ENCODE data around the gene SHMT2. TPM values are rescaled to one million over a fixed set of nuclear protein-coding genes. Genes with fewer than 3 reads are reported as not detected.
A peak's percentile ranks its signal among the peaks of the same experiment; 100 is the strongest.

Gene SHMT2
- total and polyA plus RNA-seq, 12 donors: 14.3 to 49.8 (median 27.1) TPM

DNA sequence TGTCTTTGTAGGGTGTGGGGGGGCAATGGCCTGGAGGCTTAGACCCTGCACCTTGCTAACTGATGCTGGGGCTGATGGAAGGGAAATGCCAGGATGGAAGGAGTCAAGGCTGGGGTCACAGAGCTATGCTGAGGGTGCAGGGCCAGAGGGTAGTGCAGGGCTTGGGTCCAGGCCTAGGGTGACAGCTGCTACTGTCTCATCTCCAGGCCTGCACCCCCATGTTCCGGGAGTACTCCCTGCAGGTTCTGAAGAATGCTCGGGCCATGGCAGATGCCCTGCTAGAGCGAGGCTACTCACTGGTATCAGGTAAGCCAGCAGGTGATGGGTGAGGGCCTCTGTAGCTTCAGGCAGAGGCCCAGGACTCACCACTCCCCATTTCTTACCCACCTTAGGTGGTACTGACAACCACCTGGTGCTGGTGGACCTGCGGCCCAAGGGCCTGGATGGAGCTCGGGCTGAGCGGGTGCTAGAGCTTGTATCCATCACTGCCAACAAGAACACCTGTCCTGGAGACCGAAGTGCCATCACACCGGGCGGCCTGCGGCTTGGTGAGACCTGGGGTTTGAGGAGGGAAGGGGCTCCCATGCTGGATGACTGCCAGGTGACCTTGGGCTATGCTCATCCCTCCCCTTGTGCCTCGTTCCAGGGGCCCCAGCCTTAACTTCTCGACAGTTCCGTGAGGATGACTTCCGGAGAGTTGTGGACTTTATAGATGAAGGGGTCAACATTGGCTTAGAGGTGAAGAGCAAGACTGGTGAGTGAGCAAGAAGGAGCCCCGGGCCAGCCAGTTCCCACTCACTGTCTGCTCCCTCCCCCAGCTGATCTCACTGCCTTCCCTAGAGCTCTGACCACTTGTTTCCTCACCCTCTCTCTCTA, 4.1 kb downstream of the SHMT2 start:
- intact Hi-C loops (cut with DNase I): no loop called here
- Histone ChIP-seq H3K27me3 (peaks cover 0 to 38% (median 28%) of the 10 kb centered on the region in 7 donors), H3K27ac (peak overlapping the region in 7 of 10 donors; percentile 50 to 87 (median 80)), H3K4me1 (peaks cover 11 to 81% (median 48%) of the 10 kb centered on the region in 9 donors), H3K4me3 (no peak overlapping the region), H3K36me3 (peaks cover 0 to 39% (median 24%) of the 10 kb centered on the region in 9 donors), H3K9me3 (no peaks in the 10 kb centered on the region)
- WGBS, 2 donors: 85% methylated on average over 15 of the region's 15 CpGs
- ATAC-seq (peak in 1 of 8 donors; percentile 19), DNase-seq (no peak)
- TF ChIP-seq, protein P1, sequence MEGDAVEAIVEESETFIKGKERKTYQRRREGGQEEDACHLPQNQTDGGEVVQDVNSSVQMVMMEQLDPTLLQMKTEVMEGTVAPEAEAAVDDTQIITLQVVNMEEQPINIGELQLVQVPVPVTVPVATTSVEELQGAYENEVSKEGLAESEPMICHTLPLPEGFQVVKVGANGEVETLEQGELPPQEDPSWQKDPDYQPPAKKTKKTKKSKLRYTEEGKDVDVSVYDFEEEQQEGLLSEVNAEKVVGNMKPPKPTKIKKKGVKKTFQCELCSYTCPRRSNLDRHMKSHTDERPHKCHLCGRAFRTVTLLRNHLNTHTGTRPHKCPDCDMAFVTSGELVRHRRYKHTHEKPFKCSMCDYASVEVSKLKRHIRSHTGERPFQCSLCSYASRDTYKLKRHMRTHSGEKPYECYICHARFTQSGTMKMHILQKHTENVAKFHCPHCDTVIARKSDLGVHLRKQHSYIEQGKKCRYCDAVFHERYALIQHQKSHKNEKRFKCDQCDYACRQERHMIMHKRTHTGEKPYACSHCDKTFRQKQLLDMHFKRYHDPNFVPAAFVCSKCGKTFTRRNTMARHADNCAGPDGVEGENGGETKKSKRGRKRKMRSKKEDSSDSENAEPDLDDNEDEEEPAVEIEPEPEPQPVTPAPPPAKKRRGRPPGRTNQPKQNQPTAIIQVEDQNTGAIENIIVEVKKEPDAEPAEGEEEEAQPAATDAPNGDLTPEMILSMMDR (IDR thresholded peaks at IDR 0.05): no peak

DNA sequence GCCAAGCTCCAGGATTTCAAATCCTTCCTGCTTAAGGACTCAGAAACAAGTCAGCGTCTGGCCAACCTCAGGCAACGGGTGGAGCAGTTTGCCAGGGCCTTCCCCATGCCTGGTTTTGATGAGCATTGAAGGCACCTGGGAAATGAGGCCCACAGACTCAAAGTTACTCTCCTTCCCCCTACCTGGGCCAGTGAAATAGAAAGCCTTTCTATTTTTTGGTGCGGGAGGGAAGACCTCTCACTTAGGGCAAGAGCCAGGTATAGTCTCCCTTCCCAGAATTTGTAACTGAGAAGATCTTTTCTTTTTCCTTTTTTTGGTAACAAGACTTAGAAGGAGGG, 4.7 kb downstream of the SHMT2 start:
- Histone ChIP-seq H3K4me1 (peaks cover 15 to 81% (median 47%) of the 10 kb centered on the region in 9 donors), H3K9me3 (no peaks in the 10 kb centered on the region), H3K27me3 (peaks cover 0 to 43% (median 29%) of the 10 kb centered on the region in 7 donors), H3K27ac (peak overlapping the region in 9 of 10 donors; percentile 50 to 87 (median 80)), H3K4me3 (no peak overlapping the region), H3K36me3 (peaks cover 0 to 39% (median 24%) of the 10 kb centered on the region in 9 donors)
- intact Hi-C loops (cut with DNase I): no loop called here
- TF ChIP-seq, protein P1 (IDR thresholded peaks at IDR 0.05): no peak
- no peak for ATAC-seq
- WGBS, 2 donors: 75 to 87% methylated on average over 3 of the region's 3 CpGs
- no peak for DNase-seq

DNA sequence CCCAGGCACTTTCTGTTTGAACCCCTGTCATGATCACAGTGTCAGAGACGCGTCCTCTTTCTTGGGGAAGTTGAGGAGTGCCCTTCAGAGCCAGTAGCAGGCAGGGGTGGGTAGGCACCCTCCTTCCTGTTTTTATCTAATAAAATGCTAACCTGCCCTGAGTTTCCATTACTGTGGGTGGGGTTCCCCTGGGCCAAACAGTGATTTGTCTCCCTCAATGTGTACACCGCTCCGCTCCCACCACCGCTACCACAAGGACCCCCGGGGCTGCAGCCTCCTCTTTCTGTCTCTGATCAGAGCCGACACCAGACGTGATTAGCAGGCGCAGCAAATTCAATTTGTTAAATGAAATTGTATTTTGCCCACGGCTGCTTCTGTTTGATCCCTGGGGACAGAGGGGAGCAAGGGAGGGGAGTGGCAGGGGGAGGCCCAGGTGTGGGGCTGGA, 5.1 kb downstream of the SHMT2 start:
- Histone ChIP-seq H3K9me3 (no peaks in the 10 kb centered on the region), H3K36me3 (peaks cover 0 to 39% (median 24%) of the 10 kb centered on the region in 9 donors), H3K27me3 (peaks cover 0 to 47% (median 29%) of the 10 kb centered on the region in 7 donors), H3K4me3 (peak overlapping the region in 7 of 10 donors; percentile 22 to 60 (median 53)), H3K4me1 (peaks cover 19 to 82% (median 49%) of the 10 kb centered on the region in 9 donors), H3K27ac (peak overlapping the region; percentile 50 to 87 (median 79))
- no peak for ATAC-seq
- WGBS, 2 donors: 77 to 88% methylated on average over 10 of the region's 10 CpGs
- intact Hi-C loops (cut with DNase I): no loop called here
- no peak for DNase-seq
- TF ChIP-seq, protein P1 (IDR thresholded peaks at IDR 0.05): no peak

DNA sequence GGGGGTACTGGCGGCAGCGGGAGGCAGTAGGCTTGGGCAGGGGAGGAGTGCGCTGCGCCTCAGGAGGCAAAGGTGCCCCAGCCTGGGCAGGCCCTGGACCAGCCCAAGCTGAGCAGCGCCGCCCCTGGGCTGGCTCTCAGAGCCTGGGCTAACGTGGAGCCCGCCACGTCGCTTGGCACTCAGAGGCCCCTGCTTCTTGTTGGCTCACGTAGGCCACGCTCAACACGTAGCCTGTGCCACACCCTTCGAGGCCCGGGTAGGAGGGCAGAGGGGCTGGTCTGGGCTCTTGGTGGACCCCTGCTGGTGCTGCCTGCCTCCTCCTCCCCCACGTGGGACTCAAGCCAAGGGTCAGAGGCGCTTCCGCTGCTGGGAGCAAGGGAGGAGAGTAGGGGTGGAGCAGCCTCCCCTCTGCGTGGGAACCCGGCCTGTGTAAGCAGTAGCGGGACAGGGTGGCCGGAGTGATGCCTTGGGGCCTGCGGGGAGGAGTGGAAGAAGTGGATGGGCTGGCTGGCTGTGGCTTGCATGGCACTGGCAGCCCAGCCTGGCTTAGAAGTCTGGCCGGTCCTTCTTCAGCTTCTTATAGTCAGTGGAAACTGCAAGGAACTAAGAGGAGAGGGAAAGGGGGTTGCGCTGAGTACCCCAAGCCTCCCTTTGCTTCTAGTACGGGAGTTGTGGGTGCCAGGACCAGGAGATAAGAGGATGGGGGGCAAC, 5.7 kb downstream of the SHMT2 start:
- ATAC-seq (peak; percentile 26 to 45 (median 39)), DNase-seq (peak; percentile 81 to 84)
- intact Hi-C loops (cut with DNase I): no loop called here
- peak overlapping the region; percentile 50 to 87 (median 79) for H3K27ac ChIP-seq
- H3K36me3 ChIP-seq: peaks cover 0 to 39% (median 24%) of the 10 kb centered on the region in 9 donors
- peaks cover 0 to 52% (median 31%) of the 10 kb centered on the region in 7 donors for H3K27me3 ChIP-seq
- H3K4me1 ChIP-seq: peaks cover 24 to 83% (median 52%) of the 10 kb centered on the region in 9 donors
- no peaks in the 10 kb centered on the region for H3K9me3 ChIP-seq
- 63 to 70% methylated on average over 26 of the region's 26 CpGs for WGBS, 2 donors
- TF ChIP-seq, protein P1 (IDR thresholded peaks at IDR 0.05): peak in 3 of 9 donors; percentile 9 to 31 (median 18)
- peak overlapping the region in 9 of 10 donors; percentile 22 to 60 (median 49) for H3K4me3 ChIP-seq

Measured in heart right ventricle (tissue), 16 donors.